ENCODE measurements around the gene WSB1.
A peak's percentile ranks its signal among the peaks of the same experiment; 100 is the strongest.
"Not testable (repeated sequence)": the region's sequence is repeated elsewhere in the genome, so short reads cannot be mapped to it uniquely, and the experiment has no call there.

WSB1 gene, protein sequence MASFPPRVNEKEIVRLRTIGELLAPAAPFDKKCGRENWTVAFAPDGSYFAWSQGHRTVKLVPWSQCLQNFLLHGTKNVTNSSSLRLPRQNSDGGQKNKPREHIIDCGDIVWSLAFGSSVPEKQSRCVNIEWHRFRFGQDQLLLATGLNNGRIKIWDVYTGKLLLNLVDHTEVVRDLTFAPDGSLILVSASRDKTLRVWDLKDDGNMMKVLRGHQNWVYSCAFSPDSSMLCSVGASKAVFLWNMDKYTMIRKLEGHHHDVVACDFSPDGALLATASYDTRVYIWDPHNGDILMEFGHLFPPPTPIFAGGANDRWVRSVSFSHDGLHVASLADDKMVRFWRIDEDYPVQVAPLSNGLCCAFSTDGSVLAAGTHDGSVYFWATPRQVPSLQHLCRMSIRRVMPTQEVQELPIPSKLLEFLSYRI

DNA sequence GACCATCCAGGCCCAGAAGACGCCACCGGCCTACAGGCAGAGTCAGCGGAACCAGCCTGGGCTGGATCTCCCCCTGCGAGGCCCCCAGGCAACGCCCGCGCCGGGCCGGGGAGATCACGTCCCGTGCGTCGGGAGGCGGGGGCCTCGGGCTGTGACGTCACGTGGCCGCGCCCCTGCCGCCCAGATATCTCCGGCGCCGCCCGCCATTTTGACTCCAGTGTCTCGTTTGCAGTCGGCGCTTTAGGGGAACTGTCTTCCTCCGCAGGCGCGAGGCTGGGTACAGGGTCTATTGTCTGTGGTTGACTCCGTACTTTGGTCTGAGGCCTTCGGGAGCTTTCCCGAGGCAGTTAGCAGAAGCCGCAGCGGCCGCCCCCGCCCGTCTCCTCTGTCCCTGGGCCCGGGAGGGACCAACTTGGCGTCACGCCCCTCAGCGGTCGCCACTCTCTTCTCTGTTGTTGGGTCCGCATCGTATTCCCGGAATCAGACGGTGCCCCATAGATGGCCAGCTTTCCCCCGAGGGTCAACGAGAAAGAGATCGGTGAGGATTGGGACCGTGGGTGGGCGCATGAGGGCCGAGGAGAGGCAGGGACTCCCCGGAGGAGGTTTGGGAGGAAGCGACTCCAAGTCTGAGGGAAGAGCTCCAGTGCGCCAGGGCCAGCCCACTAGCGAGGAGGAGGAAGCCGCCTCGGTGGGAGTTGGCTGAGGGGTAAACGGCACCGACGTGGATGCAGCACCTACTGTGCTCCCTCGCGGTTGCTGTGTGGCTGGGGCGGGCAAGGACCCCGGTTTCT lies at the start of gene WSB1:
Gene WSB1, plus strand, starts transcription at position 217 of the 791 bp plus-strand sequence. Its CDS starts 282 bp downstream, at position 499.
- peak within 1 kb of the TSS; percentile 98 for H3K27ac ChIP-seq
- TF ChIP-seq, protein P1, sequence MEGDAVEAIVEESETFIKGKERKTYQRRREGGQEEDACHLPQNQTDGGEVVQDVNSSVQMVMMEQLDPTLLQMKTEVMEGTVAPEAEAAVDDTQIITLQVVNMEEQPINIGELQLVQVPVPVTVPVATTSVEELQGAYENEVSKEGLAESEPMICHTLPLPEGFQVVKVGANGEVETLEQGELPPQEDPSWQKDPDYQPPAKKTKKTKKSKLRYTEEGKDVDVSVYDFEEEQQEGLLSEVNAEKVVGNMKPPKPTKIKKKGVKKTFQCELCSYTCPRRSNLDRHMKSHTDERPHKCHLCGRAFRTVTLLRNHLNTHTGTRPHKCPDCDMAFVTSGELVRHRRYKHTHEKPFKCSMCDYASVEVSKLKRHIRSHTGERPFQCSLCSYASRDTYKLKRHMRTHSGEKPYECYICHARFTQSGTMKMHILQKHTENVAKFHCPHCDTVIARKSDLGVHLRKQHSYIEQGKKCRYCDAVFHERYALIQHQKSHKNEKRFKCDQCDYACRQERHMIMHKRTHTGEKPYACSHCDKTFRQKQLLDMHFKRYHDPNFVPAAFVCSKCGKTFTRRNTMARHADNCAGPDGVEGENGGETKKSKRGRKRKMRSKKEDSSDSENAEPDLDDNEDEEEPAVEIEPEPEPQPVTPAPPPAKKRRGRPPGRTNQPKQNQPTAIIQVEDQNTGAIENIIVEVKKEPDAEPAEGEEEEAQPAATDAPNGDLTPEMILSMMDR (conservative IDR thresholded peaks at IDR 0.05) = no peak

DNA sequence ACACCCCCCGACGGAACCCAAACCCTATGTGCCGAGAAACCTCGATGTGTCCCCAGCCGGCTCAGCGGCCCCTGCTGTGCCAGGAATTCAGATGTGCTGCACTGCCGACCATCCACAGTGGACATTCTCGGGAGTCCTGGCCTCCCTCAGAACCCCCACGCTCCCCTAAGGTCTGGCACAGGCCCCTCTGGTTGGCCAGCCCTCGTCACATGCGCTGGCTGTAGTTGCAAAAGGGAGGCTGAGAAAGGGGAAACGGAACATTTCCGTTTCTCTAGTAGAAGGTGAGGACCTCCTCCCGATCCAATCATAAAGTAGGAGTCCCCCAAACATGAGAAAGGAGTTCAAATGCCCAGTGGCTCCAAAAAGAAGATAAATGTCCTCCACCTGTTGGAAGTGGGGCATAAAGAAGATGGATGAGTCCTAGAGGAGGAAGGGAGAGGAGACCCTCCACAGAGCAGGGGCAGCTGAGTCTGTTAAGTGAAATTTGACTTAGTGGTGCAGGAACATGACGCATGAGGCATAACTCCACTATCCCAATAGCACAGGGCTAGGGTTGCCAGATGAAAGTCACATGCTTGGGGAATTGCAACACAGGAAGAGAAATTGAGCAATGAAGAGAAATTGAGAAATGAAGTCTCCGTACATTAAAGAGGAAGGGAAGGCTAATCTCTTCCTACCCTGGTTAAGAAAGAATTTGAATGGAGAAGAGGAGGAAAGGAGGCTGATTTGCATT lies 49.3 kb upstream of the WSB1 start:
- TF ChIP-seq, protein P1 (conservative IDR thresholded peaks at IDR 0.05) = no peak
- H3K27ac ChIP-seq = no peak overlapping the region; the same call in 1 of the 2 replicates

DNA sequence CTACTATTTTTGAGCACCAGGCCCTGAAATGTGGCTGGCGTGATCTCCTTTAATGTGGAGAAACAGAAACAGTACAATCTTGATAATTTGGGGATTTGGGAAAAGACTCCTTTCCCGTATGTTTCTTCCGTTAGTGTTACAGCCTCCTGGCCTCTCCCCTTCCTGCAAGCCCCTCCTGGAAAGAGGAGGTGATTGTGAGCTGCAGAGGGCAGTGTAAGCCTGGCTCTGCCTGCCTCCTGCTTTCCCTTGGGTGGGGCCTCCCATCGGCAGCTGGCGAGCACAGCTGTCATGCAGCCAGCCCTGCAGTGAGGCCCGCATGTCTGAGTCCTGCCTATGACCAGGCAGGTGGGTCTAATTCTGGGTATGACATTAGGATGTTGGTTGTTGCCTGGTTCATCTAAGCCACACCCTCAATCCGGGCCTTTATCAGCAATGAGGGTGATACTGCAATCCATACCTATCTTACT lies 48.7 kb upstream of the WSB1 start:
- H3K27ac ChIP-seq = no peak overlapping the region; the same call in 1 of the 2 replicates
- TF ChIP-seq, protein P1 (conservative IDR thresholded peaks at IDR 0.05) = peak; percentile 93

DNA sequence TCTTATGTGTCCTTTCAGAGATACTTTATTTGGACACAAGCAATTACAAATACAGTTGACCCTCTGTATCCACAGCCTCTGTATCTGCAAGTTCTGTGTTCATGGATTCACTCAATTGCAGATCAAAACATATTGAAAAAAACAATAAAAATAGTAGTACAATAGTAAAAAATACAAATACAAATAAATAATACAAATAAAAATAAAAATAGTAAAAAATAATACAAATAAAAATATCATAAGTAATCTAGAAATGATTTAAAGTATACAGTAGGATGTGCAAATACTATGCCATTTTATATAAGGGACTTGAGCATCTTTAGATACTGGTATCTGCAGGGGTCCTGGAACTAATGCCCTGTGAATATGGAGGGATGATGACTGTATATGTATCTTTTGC lies 47.4 kb upstream of the WSB1 start:
- peak overlapping the region; percentile 81 for H3K27ac ChIP-seq
- TF ChIP-seq, protein P1 (conservative IDR thresholded peaks at IDR 0.05) = no peak

DNA sequence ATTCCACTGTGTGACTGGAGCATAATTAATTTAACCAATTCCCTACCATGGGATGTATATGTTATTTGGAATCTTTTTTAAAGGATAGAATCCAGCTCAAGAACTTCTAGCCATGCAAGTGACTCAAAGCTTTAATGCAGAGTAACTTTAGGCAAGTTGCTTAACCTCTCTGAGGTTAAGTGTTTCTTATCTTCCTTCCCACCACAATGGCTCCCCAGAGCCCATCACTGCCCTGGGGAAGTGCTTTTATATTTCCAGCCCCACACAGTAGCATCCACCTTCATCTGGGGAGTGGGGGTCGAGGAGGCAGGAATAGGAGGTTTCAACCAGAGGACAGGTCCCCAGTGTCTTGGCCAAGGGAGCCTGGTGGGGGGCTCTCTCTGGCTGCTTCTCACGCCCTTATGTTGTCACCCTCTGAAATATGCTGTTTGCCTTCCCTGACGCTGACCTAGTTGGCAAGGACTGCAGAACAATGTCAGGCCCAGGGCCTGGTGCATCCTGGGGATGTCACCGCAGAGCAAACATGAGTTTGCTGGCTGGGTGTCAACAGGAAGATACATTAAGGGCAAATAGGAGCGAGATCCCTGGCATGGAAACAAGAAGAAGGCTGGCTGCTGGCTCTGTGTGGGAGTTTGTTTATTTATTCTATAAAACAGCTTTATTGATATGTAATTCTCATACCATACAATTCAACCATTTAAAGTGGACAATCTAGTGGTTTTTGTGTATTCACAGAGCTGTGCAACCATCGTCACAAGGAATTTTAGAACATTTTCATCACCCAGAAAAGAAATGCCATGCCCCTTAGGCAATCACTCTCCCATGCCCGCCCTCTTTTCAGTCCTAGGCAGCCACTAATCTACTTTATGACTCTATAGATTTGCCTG lies 46.6 kb upstream of the WSB1 start:
- TF ChIP-seq, protein P1 (conservative IDR thresholded peaks at IDR 0.05) = no peak
- H3K27ac ChIP-seq = peak overlapping the region; percentile 81

DNA sequence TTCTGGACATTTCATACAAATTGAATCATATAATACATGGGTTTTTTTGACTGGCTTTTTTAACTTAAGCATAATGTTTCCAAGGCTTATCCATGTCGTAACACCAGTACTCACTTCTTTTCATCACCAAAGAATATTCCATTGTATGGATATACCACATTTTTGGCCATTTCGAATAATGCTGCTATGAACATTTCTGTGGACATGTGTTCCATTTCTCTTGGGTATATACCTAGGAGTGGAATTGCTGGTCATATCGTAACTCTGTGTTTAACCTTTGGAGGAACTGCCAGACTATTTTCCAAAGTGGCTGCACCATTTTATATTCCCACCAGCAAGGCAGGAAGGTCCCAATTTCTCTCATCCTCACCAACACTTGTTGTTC lies 46.0 kb upstream of the WSB1 start:
- peak overlapping the region; percentile 81 for H3K27ac ChIP-seq
- TF ChIP-seq, protein P1 (conservative IDR thresholded peaks at IDR 0.05) = no peak

DNA sequence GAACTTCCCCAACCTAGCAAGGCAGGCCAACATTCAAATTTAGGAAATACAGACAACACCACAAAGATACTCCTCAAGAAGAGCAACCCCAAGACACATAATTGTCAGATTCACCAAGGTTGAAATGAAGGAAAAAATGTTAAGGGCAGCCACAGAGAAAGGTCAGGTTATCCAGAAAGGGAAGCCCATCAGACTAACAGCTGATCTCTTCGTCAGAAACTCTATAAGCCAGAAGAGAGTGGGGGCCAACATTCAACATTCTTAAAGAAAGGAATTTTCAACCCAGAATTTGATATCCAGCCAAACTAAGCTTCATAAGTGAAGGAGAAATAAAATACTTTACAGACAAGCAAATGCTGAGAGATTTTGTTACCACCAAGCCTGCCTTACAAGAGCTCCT lies 43.1 kb upstream of the WSB1 start:
- H3K27ac ChIP-seq = not testable (repeated sequence)

DNA sequence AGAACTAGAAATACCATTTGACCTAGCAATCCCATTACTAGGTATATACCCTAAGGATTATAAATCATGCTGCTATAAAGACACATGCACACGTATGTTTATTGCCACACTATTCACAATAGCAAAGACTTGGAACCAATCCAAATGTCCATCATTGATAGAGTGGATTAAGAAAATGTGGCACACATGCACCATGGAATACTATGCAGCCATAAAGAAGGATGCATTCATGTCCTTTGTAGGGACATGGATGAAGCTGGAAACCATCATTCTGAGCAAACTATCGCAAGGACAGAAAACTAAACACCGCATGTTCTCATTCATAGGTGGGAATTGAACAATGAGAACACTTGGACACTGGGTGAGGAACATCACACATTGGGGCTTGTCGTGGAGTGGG lies 39.1 kb upstream of the WSB1 start:
- not testable (repeated sequence) for H3K27ac ChIP-seq
